ENCODE data around the gene MAGIX.
A peak's percentile ranks its signal among the peaks of the same experiment; 100 is the strongest.
"Not testable (repeated sequence)": the region's sequence is repeated elsewhere in the genome, so short reads cannot be mapped to it uniquely, and the experiment has no call there.

The MAGIX gene

DNA sequence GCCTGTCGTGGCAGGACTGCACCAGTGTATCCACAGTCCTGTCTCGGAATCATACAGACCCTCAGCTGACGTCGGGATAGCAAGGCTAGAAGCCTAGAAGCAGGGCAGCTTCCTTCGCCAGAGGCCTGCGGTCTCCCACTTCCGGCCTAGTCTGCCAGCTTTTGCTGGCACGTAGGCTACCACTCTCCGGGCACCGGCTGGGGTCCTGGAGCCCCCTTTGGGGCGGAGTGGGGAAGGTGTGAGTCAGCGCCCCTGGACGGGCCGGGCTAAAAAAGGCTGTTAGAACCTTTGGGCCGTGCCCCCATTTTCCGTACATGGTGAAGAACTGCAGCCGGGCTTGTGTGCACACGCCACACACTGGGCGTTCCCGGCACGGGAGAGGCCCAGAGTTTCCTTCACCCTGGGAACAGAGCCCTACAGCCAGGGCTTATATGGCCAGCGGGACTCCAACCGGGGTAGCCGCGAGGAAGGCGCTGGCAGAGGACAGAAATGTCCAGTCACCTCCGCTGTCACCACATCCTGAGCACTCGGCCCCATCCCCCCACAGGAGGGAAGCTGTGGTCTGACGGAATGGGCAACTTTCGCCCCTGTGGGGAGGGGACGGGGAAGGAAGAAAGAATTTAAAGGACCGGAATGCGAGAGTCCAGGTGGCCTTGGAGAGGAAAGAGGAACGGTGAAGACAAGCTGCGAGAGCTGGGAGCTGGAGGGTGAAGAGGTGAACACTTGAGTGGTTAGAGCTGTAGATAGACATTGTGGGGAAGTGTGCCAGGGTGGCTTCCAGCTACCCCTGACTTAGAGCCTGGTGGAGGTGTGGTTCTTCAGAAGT, 4.6 kb downstream of the MAGIX start:
- peak; percentile 74 to 78 for DNase-seq
- no peak for TF ChIP-seq GATA1 (IDR thresholded peaks at IDR 0.05; ENCODE audit: low read depth, low read length)
- peak; percentile 75 for TF ChIP-seq POLR2A (IDR thresholded peaks at IDR 0.05; ENCODE audit: low read length)

DNA sequence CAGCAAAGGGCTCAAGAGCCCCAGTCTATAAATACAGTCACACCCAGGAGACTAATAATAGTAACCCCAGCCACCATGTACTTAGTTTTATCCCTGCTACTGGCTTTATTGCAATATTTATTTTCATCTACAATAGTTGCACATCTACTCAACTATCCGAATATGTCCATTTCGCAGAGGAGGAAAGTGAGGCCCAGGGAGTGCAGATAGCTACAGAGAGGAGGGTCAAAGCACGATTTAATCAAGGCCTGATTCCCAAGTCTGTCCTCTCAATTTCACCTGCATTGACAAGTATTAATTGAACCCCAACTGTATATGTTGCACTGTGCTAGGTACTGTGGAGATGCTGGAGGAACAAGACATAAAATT, 5.2 kb downstream of the MAGIX start:
- TF ChIP-seq POLR2A (IDR thresholded peaks at IDR 0.05; ENCODE audit: low read length) = no peak
- no peak for TF ChIP-seq GATA1 (IDR thresholded peaks at IDR 0.05; ENCODE audit: low read depth, low read length)
- no peak for DNase-seq

DNA sequence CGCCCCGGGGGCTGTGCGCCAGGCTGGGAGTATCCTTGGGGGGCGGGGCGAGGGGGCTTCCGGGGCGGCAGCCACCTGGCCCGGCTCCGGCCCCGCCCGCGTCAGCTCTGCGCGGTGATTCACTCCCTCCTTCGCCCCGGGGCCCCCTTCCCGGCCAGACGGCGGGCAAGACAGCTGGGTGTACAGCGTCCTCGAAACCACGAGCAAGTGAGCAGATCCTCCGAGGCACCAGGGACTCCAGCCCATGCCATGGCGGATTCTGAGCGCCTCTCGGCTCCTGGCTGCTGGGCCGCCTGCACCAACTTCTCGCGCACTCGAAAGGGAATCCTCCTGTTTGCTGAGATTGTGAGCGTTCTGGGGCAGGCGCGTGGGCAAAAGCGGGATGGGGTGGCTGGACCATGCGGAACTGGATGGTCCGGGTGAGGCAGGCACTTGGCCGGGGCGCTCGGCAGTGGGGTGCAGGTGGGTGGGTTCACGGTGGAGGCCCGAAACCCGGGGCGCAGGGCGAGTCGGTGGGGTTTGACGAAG, 9.3 kb downstream of the MAGIX start, which contains the start of gene PLP2:
Gene PLP2 (plus strand): TSS at position 147 of the 528 bp plus-strand sequence. CDS start 103 bp downstream, at position 250.
- DNase-seq = peak; percentile 46 to 58
- peak; percentile 49 for TF ChIP-seq POLR2A (IDR thresholded peaks at IDR 0.05; ENCODE audit: low read length)
- TF ChIP-seq GATA1 (IDR thresholded peaks at IDR 0.05; ENCODE audit: low read depth, low read length) = no peak

DNA sequence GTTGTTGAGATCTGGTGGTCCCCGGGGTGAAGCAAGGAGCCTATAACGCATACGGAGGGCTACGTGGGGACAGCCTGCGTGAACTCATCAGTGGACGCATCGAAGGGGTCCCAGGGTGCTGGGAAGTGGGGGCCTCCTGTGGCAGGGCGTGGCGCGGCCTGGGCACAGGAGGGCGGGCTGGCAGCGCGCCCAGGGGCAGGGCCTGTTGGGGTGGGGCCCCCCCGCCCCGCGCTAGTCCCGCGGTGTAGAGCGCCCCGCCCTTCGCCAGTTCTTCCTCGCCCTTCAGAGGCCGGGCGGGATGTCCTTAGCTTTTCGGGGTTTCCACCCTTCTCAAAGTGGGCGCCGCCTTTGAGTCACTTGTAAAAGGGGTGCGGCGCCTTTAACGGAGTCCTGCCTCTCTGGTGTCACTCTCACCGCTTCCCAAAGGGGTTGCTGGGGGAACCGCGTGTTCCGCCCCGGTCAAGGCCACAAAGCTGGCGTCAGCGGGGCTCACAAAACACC, 9.8 kb downstream of the MAGIX start:
- TF ChIP-seq POLR2A (IDR thresholded peaks at IDR 0.05; ENCODE audit: low read length) (peak; percentile 46), GATA1 (IDR thresholded peaks at IDR 0.05; ENCODE audit: low read depth, low read length) (no peak)
- peak; percentile 91 to 92 for DNase-seq

DNA sequence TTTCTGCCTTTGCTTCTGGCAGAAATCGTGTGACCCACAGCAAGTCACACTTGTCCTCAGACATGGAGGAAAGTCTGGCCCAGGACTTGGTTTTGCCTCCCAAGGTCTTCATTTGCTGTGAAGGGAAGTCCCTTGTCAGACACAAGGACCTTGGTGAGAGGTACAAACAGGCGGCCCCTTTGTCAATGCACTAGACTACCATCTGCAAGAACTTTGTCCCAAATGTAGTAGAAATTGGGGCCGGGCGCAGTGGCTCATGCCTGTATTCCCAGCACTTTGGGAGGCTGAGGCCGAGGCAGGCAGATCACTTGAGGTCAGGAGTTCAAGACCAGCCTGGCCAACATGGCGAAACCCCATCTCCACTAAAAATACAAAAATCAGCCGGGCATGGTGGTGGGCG, 11.0 kb downstream of the MAGIX start:
- DNase-seq = not testable (repeated sequence)

DNA sequence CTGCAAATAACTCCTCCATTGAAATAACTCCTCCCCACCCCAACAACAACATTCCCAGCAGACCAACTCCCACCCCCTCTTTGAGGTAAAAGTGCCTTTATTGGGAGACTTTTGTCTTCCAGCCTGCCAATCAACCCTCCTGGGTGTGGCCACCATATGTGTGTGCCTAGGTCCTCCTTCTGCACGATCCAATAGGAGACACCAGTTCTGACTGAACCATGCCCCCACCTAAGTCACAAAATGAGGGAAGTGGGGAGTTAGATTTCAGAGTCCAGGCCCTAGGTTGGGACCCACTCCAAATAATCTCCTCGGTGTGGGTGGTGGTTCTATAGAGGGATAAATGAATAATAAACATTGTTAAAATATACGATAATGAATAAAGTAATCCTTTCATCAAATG, 12.2 kb downstream of the MAGIX start:
- no peak for TF ChIP-seq POLR2A (IDR thresholded peaks at IDR 0.05; ENCODE audit: low read length)
- TF ChIP-seq GATA1 (IDR thresholded peaks at IDR 0.05; ENCODE audit: low read depth, low read length) = no peak
- DNase-seq = no peak

DNA sequence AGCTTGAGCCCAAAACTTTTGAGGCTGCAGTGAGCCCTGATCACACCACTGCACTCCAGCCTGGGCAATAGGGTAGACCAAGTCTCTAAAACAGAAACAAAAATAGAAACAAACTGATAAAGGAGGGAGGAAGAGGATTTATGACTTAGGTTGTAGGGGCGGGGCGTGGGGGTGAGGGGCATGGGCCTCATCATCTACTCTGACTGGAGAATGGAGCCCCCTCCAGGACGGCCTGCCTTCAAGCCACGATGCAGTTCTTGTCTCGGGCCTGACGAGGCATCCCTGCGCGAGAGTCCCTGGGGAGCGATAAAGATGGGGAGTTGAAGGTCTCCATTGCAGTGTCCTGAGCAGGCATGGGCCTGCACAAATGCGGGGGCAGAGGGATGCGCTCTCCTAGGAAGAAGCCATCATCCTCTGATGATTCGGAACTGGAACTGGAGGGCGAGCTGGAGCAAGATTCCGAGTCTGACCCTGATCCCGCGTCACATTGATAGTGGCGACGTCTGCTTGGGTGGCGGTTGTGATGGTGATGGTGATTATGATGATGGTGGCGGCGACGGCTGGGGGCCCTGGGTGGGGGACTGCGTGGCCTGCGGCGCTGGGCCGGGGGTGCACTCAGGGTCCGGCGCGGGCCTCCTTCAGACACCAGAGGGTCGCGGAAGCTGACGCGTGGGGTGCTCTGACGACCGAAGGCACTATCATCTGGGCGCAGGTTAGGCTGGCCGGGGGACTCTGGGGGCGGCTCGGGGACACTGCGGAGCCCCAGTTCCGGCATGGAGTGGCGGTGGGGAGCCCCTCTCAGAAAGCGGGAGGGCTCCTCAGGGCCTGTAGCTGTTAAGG, 13.1 kb downstream of the MAGIX start:
- no peak for DNase-seq
- TF ChIP-seq GATA1 (IDR thresholded peaks at IDR 0.05; ENCODE audit: low read depth, low read length) = no peak
- no peak for TF ChIP-seq POLR2A (IDR thresholded peaks at IDR 0.05; ENCODE audit: low read length)

DNA sequence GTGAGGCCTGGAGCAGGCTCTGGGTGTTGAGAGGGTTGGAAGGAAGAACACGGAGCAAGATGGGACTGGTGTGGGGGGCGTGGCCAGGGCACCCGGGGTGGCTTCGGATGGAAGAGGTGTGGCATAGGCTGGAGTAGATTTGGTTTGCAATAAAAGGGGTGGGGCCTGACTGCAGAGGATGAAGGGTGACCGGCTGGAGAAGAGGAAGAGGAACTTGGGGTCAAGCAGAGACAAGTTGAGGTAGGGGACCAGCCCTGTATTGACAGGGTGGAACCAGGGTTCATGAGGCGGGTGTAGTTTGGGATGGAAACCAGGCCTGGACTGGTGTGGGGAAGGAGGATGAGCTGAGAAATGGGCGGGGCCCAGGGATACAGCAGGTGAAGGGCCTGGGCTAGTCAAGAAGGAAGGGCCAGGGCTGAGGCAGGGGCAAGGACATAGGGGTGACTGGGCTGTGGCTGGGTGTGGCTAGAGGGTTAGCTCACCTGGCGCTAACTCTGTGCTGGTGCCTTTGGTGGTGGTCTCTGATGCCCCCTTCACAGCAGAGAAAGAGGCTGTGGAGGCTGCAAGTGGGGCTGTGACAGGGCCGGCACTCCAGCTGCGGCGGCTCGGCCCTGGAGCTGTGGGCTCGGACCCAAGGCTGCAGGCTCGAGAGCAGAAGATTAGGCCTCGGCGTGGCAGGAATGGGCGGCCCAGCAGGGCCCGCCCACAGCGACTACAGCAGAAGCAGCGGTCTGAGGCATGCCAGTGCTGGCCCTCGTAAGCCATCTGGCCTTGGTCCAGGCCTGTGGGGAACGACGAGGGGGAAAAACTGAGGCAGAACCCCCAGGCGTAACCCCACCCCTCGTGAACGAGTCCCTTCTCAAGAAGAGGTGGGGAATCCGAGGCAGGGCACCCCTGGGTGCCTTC, 14.1 kb downstream of the MAGIX start:
- TF ChIP-seq POLR2A (IDR thresholded peaks at IDR 0.05; ENCODE audit: low read length) (no peak), GATA1 (IDR thresholded peaks at IDR 0.05; ENCODE audit: low read depth, low read length) (no peak)
- peak; percentile 59 to 67 for DNase-seq

DNA sequence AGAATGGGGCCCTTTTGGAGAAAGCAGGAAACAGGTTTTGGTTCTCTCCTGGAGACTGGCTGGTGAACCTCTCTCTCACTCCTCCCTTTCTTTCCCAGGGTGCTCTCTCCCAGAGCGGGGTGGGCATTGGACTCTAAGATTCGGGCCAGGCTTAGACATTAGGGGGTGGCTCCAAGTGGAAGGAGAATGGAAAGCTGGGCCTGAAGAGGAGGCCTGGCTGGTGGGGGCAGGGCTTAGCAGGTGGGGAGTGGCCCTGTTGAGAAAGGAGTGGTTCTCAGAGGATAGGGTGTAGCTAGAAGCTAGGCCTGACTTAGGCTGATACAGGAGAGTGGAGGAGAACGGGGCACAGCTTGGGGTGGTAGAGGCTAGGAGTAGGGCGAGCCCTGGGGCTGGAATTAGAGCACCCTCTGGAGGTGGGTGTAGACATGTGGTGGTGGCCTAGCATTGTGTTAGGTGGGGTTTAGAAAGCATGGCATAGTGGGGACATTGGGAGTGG, 14.8 kb downstream of the MAGIX start:
- no peak for TF ChIP-seq GATA1 (IDR thresholded peaks at IDR 0.05; ENCODE audit: low read depth, low read length)
- peak; percentile 52 for TF ChIP-seq POLR2A (IDR thresholded peaks at IDR 0.05; ENCODE audit: low read length)
- peak; percentile 91 to 93 for DNase-seq

DNA sequence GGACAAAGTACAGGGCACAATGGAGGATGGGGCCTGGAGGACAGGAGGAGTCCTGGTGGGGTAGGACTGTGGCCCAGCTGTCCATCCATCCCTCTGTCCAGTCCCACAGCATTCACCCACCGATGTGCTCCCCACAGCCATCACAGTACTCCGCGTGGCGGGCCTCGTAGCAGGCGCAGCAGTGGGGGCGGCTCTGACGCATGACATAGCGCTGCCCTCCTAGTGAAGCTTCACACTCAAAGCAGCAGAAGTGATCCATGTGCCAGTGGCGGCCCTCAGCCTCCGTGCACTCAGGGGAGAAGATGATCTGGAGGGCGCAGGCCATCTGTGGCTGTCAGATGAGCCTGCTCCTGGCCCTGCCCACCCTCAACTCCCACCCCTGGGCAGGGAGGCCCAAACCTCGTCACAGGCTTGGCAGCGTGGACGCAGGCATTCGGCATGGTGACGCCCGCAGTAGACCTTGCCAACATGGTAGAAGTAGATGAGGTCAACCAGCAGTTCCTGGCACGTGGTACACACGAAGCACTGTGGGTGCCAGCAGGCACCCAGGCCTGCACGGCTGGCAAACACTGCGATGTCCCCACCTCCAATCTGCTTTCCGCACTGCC, 15.4 kb downstream of the MAGIX start:
- no peak for DNase-seq
- TF ChIP-seq POLR2A (IDR thresholded peaks at IDR 0.05; ENCODE audit: low read length) = no peak
- no peak for TF ChIP-seq GATA1 (IDR thresholded peaks at IDR 0.05; ENCODE audit: low read depth, low read length)

DNA sequence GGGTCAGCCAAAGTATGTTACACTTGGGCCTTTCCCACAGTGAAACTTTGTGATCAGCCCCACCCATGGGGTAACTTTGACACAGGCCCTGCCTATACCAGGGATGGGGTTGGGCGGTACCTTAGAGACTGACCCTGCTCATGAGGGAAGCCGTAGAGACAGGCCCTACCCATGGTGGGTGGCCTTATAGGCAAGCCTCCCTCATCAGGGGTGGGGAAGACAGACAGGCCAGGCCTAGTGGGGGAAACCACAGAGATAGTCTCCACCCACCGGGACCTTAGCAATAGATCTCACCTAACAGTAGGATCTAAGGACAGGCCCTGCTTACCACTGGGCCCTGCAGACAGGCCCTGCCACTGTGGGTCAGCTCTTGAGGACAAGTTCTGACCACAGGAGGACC, 16.0 kb downstream of the MAGIX start:
- no peak for TF ChIP-seq POLR2A (IDR thresholded peaks at IDR 0.05; ENCODE audit: low read length)
- no peak for TF ChIP-seq GATA1 (IDR thresholded peaks at IDR 0.05; ENCODE audit: low read depth, low read length)

DNA sequence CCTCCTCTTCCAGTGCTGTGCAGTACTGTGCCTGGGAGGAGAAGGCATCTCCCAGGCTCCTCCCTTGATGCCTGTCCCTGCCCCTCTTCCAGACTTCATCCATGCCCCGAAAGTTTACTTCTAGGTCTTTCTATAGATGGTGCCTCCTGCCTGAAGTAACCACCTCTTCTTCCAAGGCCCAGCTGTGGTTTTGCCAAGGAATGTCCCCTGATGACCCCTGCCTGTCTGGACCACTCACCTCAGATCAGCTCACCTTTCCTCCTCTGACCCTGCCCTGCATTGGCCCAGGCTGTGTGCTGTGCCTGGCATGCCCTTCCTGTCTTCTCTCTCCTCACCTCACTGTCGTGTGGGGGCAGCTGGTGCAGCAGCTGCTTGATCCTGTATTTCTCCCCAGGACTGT, 16.8 kb downstream of the MAGIX start:
- no peak for DNase-seq
- TF ChIP-seq GATA1 (IDR thresholded peaks at IDR 0.05; ENCODE audit: low read depth, low read length) (no peak), POLR2A (IDR thresholded peaks at IDR 0.05; ENCODE audit: low read length) (no peak)

More for the DNA sequence above, 16.0 kb downstream of the MAGIX start:
- DNase-seq = no peak

Data from erythroblast (primary cell).